HepG2 (cell line): Measurements from ENCODE around the gene PPP1R13B. TPM values are rescaled to one million over a fixed set of nuclear protein-coding genes. Genes with fewer than 3 reads are reported as not detected.

Experiments used
- ATAC-seq: fragments of 200-7000 bp; cut with Tn5 transposase; 3 replicates; pipeline ENCODE4 v1.9.1; 2020; ENCODE audit warnings: mild to moderate bottlenecking, moderate library complexity
- BruUV-seq: library from RNA; stranded (reverse); fragments of 400-500 nt; replicated peaks from 2 replicates; lab custom pipeline; 2021; lab: Mats Ljungman, UMichigan
- CTCF ChIA-PET: fragments of 300-600 bp; formaldehyde crosslinking; extraction: SDS; loops from one replicate; lab custom pipeline; 2021; ENCODE audit warnings: low total read pairs, inconsistent platforms, low intra/inter-chr PET ratio; lab: Yijun Ruan, JAX
- POLR2A ChIA-PET: fragments of 350-600 bp; sonication (Branson Sonifier 250); formaldehyde crosslinking; loops from one replicate; lab custom pipeline; 2020; ENCODE audit warnings: antibody characterized with exemption, inconsistent platforms; lab: Yijun Ruan, JAX
- DNase-seq: peaks from one replicate; pipeline ENCODE4 v3.0.0-alpha.2; 2015; ENCODE audit warnings: low spot score
- FAIRE-seq: peaks from 3 replicates; lab custom pipeline; 2011; peaks lifted over from hg19 to GRCh38; lab: Jason Lieb, UNC
- H2AFZ ChIP-seq: one replicate; pipeline ENCODE4 v1.6.1; 2011; ENCODE audit warnings: low read length, inconsistent platforms
- H3K27ac ChIP-seq: fragments of 300-600 bp; 3 replicates; pipeline ENCODE4 v1.8.0; 2011; ENCODE audit warnings: mixed run types, mild to moderate bottlenecking, mixed read lengths, low read length, inconsistent platforms; ENCODE audit not compliant: insufficient read depth; ENCODE audit errors: extremely low read length
- H3K27me3 ChIP-seq, 2 experiments: fragments of 200-600 bp in 1 of 2; 2 replicates in 1 of 2; 3 replicates in 1 of 2; pipeline versions ENCODE4 v1.6.0 to v1.8.0; 2011; ENCODE audit warnings: low read length in 2 of 2, mild to moderate bottlenecking in 2 of 2, moderate library complexity in 2 of 2, inconsistent platforms in 1 of 2; ENCODE audit not compliant: insufficient read depth in 2 of 2, control insufficient read depth in 1 of 2
- H3K36me3 ChIP-seq, 2 experiments: fragments of 200-600 bp in 1 of 2; replicated peaks in 1 of 2; 2 replicates in 1 of 2; 3 replicates in 1 of 2; pipeline versions ENCODE4 v1.5.1 to v1.8.0; 2011; ENCODE audit warnings: low read length in 2 of 2, inconsistent platforms in 1 of 2; ENCODE audit not compliant: insufficient read depth in 2 of 2, control insufficient read depth in 1 of 2
- H3K4me1 ChIP-seq: 2 replicates; pipeline ENCODE4 v1.5.1; 2012; ENCODE audit warnings: low read length, inconsistent platforms; ENCODE audit not compliant: insufficient read depth
- H3K4me2 ChIP-seq: 2 replicates; pipeline ENCODE4 v1.6.0; 2011; ENCODE audit warnings: low read depth, low read length, inconsistent platforms
- H3K4me3 ChIP-seq, 3 experiments: fragments of 200-600 bp in 1 of 3; sonication (generic), shearing (Covaris generic) in 1 of 3; replicated peaks in 1 of 3; 2 replicates each; pipeline ENCODE4 v1.5.1; 2011 to 2016; ENCODE audit warnings: low read length in 3 of 3, inconsistent platforms in 2 of 3, low read depth in 2 of 3, mild to moderate bottlenecking in 2 of 3, control low read depth in 1 of 3, mixed read lengths in 1 of 3; ENCODE audit not compliant: insufficient read depth in 1 of 3
- H3K79me2 ChIP-seq: one replicate; pipeline ENCODE4 v1.6.1; 2011; ENCODE audit warnings: low read length, inconsistent platforms; ENCODE audit not compliant: insufficient read depth
- H3K9ac ChIP-seq: 2 replicates; pipeline ENCODE4 v1.6.0; 2011; ENCODE audit warnings: mild to moderate bottlenecking, low read depth, low read length, inconsistent platforms; ENCODE audit not compliant: insufficient read depth
- H3K9me3 ChIP-seq: 2 replicates; pipeline ENCODE4 v1.5.1; 2012; ENCODE audit warnings: mild to moderate bottlenecking, low read length
- H4K20me1 ChIP-seq: 2 replicates; pipeline ENCODE4 v1.6.0; 2011; ENCODE audit warnings: inconsistent platforms, mild to moderate bottlenecking, low read length, moderate library complexity; ENCODE audit not compliant: insufficient read depth
- ARNT2 ChIP-seq: sonication (generic); formaldehyde crosslinking; IDR thresholded peaks from 2 replicates; pipeline ENCODE4 v1.8.0; 2022; ENCODE audit warnings: mild to moderate bottlenecking, low read depth, missing genetic modification reagents, moderate library complexity
- ATF4 ChIP-seq, 2 experiments: fragments of 450-650 bp in 1 of 2; sonication (generic) in 1 of 2; formaldehyde crosslinking; IDR thresholded peaks; 2 replicates each; pipeline versions ENCODE4 v1.5.0 to v1.8.0; 2020 to 2022; ENCODE audit warnings: mild to moderate bottlenecking in 1 of 2, missing genetic modification reagents in 1 of 2
- ATF7 ChIP-seq, 2 experiments: fragments of 450-650 bp in 1 of 2; sonication (generic) in 1 of 2; formaldehyde crosslinking in 1 of 2; IDR thresholded peaks; 2 replicates each; pipeline versions ENCODE4 v1.4.0 to v1.6.1; 2016 to 2020; ENCODE audit warnings: antibody characterized with exemption in 1 of 2, mild to moderate bottlenecking in 1 of 2, missing genetic modification reagents in 1 of 2
- CEBPG ChIP-seq: IDR thresholded peaks from 2 replicates; pipeline ENCODE4 v1.6.1; 2016
- CEBPZ ChIP-seq: IDR thresholded peaks from 2 replicates; pipeline ENCODE4 v1.6.1; 2012; ENCODE audit warnings: low read length, improper control_type of control experiment
- FOSL2 ChIP-seq: sonication (generic); formaldehyde crosslinking; IDR thresholded peaks from 2 replicates; pipeline ENCODE4 v1.4.0; 2020; ENCODE audit warnings: missing genetic modification reagents
- FOXA3 ChIP-seq: IDR thresholded peaks from 2 replicates; pipeline ENCODE4 v1.6.1; 2016; ENCODE audit warnings: missing genetic modification reagents, missing compliant biosample characterization
- HNF4A ChIP-seq: sonication (generic); formaldehyde crosslinking; IDR thresholded peaks from 2 replicates; pipeline ENCODE4 v1.4.0; 2020; ENCODE audit warnings: missing genetic modification reagents
- MAFK ChIP-seq, 2 experiments: IDR thresholded peaks in 1 of 2; conservative IDR thresholded peaks in 1 of 2; 2 replicates each; pipeline ENCODE4 v1.6.1; 2011; ENCODE audit warnings: improper control_type of control experiment in 2 of 2, low read length in 2 of 2
- RFX5 ChIP-seq: IDR thresholded peaks from 2 replicates; pipeline ENCODE4 v1.6.1; 2011; ENCODE audit warnings: low read depth, low read length, improper control_type of control experiment
- SIX1 ChIP-seq: sonication (generic); formaldehyde crosslinking; IDR thresholded peaks from 2 replicates; pipeline ENCODE4 v1.4.0; 2020; ENCODE audit warnings: missing genetic modification reagents, borderline replicate concordance
- ZFP41 ChIP-seq: sonication (generic); formaldehyde crosslinking; IDR thresholded peaks from 2 replicates; pipeline ENCODE4 v1.4.0; 2020; ENCODE audit warnings: mild to moderate bottlenecking, missing genetic modification reagents, borderline replicate concordance
- ZNF280B ChIP-seq: sonication (generic); formaldehyde crosslinking; IDR thresholded peaks from 2 replicates; pipeline ENCODE4 v1.5.0; 2020; ENCODE audit warnings: missing genetic modification reagents, mild to moderate bottlenecking, borderline replicate concordance
- WGBS: methylation state at CpG from one replicate; pipeline ENCODE4 v1.1.6; 2017; ENCODE audit warnings: low lambda C conversion rate; 5-methylcytosine and 5-hydroxymethylcytosine counted together
- in situ Hi-C: cut with HindIII; loops from 2 replicates; pipeline ENCODE4 v1.10.0; 2017; ENCODE audit warnings: low pct_unique_long_range_greater_than_20kb; ENCODE audit not compliant: extremely low pct_ligation_motif_present
- intact Hi-C: fragments of 100-400 bp; cut with micrococcal nuclease; formaldehyde crosslinking; loops from one replicate; pipeline ENCODE4 v1.10.0; 2022; ENCODE audit not compliant: unreplicated experiment
- polyA plus RNA-seq, 8 experiments: library from polyadenylated mRNA; depleted of rRNA in 3 of 8; stranded (reverse) in 7 of 8; unstranded in 1 of 8; fragments of >200 nt; fragmentation: Illumina TruSeq in 4 of 8; extraction: Trizol in 4 of 8; gene quantifications; 2 replicates each; pipeline versions ENCODE4 v1.2.1 to v1.2.3, GENCODE V29; 2011 to 2016; ENCODE audit warnings: low read depth in 4 of 8, missing spikeins in 1 of 8, mixed read lengths in 1 of 8; ENCODE audit not compliant: insufficient read depth in 1 of 8
- total RNA-seq, 5 experiments: library from RNA; depleted of rRNA; stranded (reverse); fragments of >200 nt; fragmentation: Illumina TruSeq; extraction: Trizol; gene quantifications; 2 replicates each; pipeline ENCODE4 v1.2.3, GENCODE V29; 2016; ENCODE audit warnings: low read depth in 1 of 5
- TF ChIP-seq, protein P1 (sequence below): sonication (generic); formaldehyde crosslinking; IDR thresholded peaks from 2 replicates; pipeline ENCODE4 v1.5.0; 2020; ENCODE audit warnings: mild to moderate bottlenecking, missing genetic modification reagents

PPP1R13B gene
- total and polyA plus RNA-seq, 2 of the 13 experiments (the other 11 are each of a cell fraction or from before 2014, with no cell fraction given) = 4.6 to 9.4 TPM

GRCh38 chr14:103801459-103801858, 45.9 kb downstream of the PPP1R13B start:
- in situ Hi-C loops = no loop called here
- peaks cover 15% of the 10 kb centered on the region for H3K4me1 ChIP-seq
- 68% methylated on average over 4 of the region's 4 CpGs for WGBS
- ChIA-PET CTCF (no interaction called here), POLR2A (no interaction called here)
- no TSS peak for BruUV-seq
- ATAC-seq (0 out of 3 replicates have a peak, but pooled peaks have one; percentile 39), DNase-seq (peak; percentile 37), FAIRE-seq (no peak)
- intact Hi-C loops = no loop called here
- H3K79me2 ChIP-seq = peaks cover 10% of the 10 kb centered on the region
- no peaks in the 10 kb centered on the region for H3K27me3 ChIP-seq
- no peaks in the 10 kb centered on the region for H4K20me1 ChIP-seq
- no peak overlapping the region for H2AFZ ChIP-seq
- no peak overlapping the region for H3K27ac ChIP-seq
- H3K4me3 ChIP-seq = no peak overlapping the region
- H3K9me3 ChIP-seq = no peaks in the 10 kb centered on the region
- no peak overlapping the region for H3K9ac ChIP-seq
- no peak overlapping the region for H3K4me2 ChIP-seq
- peaks cover under 1 to 1% of the 10 kb centered on the region in 2 experiments; a peak in 2 of 5 replicates for H3K36me3 ChIP-seq
- TF ChIP-seq RFX5 (no peak), ATF4 (CRISPR knock-in tag; IDR thresholded peaks at IDR 0.05) (peak in 1 of 2 experiments; percentile 77; a peak in 2 of 4 replicates), FOSL2 (CRISPR knock-in tag) (peak; percentile 31; the same call in 1 of the 2 replicates), HNF4A (CRISPR knock-in tag) (peak; percentile 25; the same call in 1 of the 2 replicates), ATF7 (IDR thresholded peaks at IDR 0.05) (peak; percentile 37), ATF7 (CRISPR knock-in tag; IDR thresholded peaks at IDR 0.05) (no peak), SIX1 (CRISPR knock-in tag) (no peak), CEBPZ (no peak), ZNF280B (CRISPR knock-in tag) (no peak), MAFK (conservative IDR thresholded peaks at IDR 0.05 in 1 of 2, IDR thresholded peaks at IDR 0.05 in 1 of 2; ENCODE audit: low read length in 2 of 2) (0 out of 4 replicates have a peak, but pooled peaks of 1 of the 2 experiments have one; percentile 16), ZFP41 (CRISPR knock-in tag) (no peak), FOXA3 (CRISPR knock-in tag) (no peak), CEBPG (peak; percentile 87), ARNT2 (CRISPR knock-in tag) (no peak)
- TF ChIP-seq, protein P1, sequence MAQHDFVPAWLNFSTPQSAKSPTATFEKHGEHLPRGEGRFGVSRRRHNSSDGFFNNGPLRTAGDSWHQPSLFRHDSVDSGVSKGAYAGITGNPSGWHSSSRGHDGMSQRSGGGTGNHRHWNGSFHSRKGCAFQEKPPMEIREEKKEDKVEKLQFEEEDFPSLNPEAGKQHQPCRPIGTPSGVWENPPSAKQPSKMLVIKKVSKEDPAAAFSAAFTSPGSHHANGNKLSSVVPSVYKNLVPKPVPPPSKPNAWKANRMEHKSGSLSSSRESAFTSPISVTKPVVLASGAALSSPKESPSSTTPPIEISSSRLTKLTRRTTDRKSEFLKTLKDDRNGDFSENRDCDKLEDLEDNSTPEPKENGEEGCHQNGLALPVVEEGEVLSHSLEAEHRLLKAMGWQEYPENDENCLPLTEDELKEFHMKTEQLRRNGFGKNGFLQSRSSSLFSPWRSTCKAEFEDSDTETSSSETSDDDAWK (CRISPR knock-in tag) = no peak
